GM12878 (cell line): Measurements from ENCODE around the gene PLXNA4. TPM values are rescaled to one million over a fixed set of nuclear protein-coding genes. Genes with fewer than 3 reads are reported as not detected.

Experiments
- ATAC-seq: fragments of 200-7000 bp; cut with Tn5 transposase; 3 replicates; pipeline ENCODE4 v1.9.1; 2020; ENCODE audit warnings: mild to moderate bottlenecking, moderate library complexity
- BruUV-seq: library from RNA; stranded (reverse); fragments of 400-500 nt; replicated peaks from 2 replicates; lab custom pipeline; 2021; lab: Mats Ljungman, UMichigan
- CTCF ChIA-PET: fragments of 300-600 bp; sonication (Branson Sonifier 250); formaldehyde crosslinking; extraction: SDS; loops from one replicate; lab custom pipeline; 2021; ENCODE audit warnings: inconsistent platforms; lab: Yijun Ruan, JAX
- POLR2A ChIA-PET: fragments of 350-600 bp; formaldehyde crosslinking; extraction: SDS; loops from one replicate; lab custom pipeline; 2021; ENCODE audit warnings: inconsistent platforms; lab: Charles Lee
- RAD21 ChIA-PET: fragments of 300-600 bp; sonication (Branson Sonifier 250); formaldehyde crosslinking; loops from one replicate; lab custom pipeline; 2023; ENCODE audit warnings: antibody characterized with exemption; ENCODE audit not compliant: unreplicated experiment; lab: Charles Lee
- SMC1A ChIA-PET: fragments of 300-600 bp; sonication (Branson Sonifier 250); formaldehyde crosslinking; loops from one replicate; lab custom pipeline; 2023; ENCODE audit not compliant: unreplicated experiment, uncharacterized antibody; lab: Charles Lee
- DNase-seq: peaks from one replicate; pipeline ENCODE4 v3.0.0-alpha.2; 2011; ENCODE audit warnings: low read depth, low spot score
- FAIRE-seq: peaks from 3 replicates; lab custom pipeline; 2011; peaks lifted over from hg19 to GRCh38; lab: Jason Lieb, UNC
- H2AFZ ChIP-seq: 2 replicates; pipeline ENCODE4 v1.6.0; 2011; ENCODE audit warnings: low read depth, low read length, control low read depth; ENCODE audit not compliant: control insufficient read depth
- H3K27ac ChIP-seq: 2 replicates; pipeline ENCODE4 v1.5.1; 2011; ENCODE audit warnings: control low read depth; ENCODE audit not compliant: control insufficient read depth, insufficient read depth
- H3K27me3 ChIP-seq, 2 experiments: replicated peaks in 1 of 2; 2 replicates each; pipeline versions ENCODE4 v1.6.0 to v1.6.1; 2011; ENCODE audit warnings: low read length in 1 of 2; ENCODE audit not compliant: control insufficient read depth in 2 of 2, insufficient read depth in 2 of 2
- H3K36me3 ChIP-seq, 2 experiments: 2 replicates each; pipeline ENCODE4 v1.5.1; 2011; ENCODE audit warnings: low read length in 1 of 2; ENCODE audit not compliant: control insufficient read depth in 2 of 2, insufficient read depth in 2 of 2
- H3K4me1 ChIP-seq: 2 replicates; pipeline ENCODE4 v1.6.1; 2011; ENCODE audit warnings: mild to moderate bottlenecking, low read length, moderate library complexity, mixed read lengths; ENCODE audit not compliant: control insufficient read depth, insufficient read depth
- H3K4me2 ChIP-seq: 2 replicates; pipeline ENCODE4 v1.6.0; 2011; ENCODE audit warnings: control low read depth; ENCODE audit not compliant: control insufficient read depth, insufficient read depth
- H3K4me3 ChIP-seq: fragments of 200-600 bp; sonication (generic); 2 replicates; pipeline ENCODE4 v1.5.1; 2016
- H3K79me2 ChIP-seq: 2 replicates; pipeline ENCODE4 v1.6.0; 2011; ENCODE audit warnings: low read length; ENCODE audit not compliant: control insufficient read depth, insufficient read depth
- H3K9ac ChIP-seq: 2 replicates; pipeline ENCODE4 v1.8.0; 2011; ENCODE audit warnings: low read length, control low read depth, mixed read lengths; ENCODE audit not compliant: control insufficient read depth, insufficient read depth
- H3K9me3 ChIP-seq: replicated peaks from 3 replicates; pipeline ENCODE4 v1.5.1; 2011; ENCODE audit warnings: mild to moderate bottlenecking, low read length; ENCODE audit not compliant: control insufficient read depth, insufficient read depth
- H4K20me1 ChIP-seq: 2 replicates; pipeline ENCODE4 v1.6.0; 2011; ENCODE audit not compliant: control insufficient read depth, insufficient read depth
- CBX5 ChIP-seq: sonication (generic); IDR thresholded peaks from 2 replicates; pipeline ENCODE4 v1.6.1; 2016; ENCODE audit warnings: low read depth, moderate library complexity, mild to moderate bottlenecking, inconsistent platforms
- EED ChIP-seq: sonication (generic); IDR thresholded peaks from 2 replicates; pipeline ENCODE4 v1.6.1; 2016; ENCODE audit warnings: antibody characterized with exemption, low read depth
- MEF2A ChIP-seq: IDR thresholded peaks from 2 replicates; pipeline ENCODE4 v1.6.1; 2011; ENCODE audit warnings: low read depth, mild to moderate bottlenecking, low read length, moderate library complexity; ENCODE audit not compliant: insufficient read depth
- MTA2 ChIP-seq: fragments of 450-650 bp; IDR thresholded peaks from 2 replicates; pipeline ENCODE4 v1.6.1; 2016; ENCODE audit warnings: low read depth, mild to moderate bottlenecking, moderate library complexity
- NBN ChIP-seq: fragments of 450-650 bp; IDR thresholded peaks from 2 replicates; pipeline ENCODE4 v1.6.1; 2016
- SIN3A ChIP-seq: IDR thresholded peaks from 2 replicates; pipeline ENCODE4 v1.6.1; 2012; ENCODE audit warnings: low read depth, low read length, improper control_type of control experiment
- SMARCA5 ChIP-seq: fragments of 450-650 bp; IDR thresholded peaks from 2 replicates; pipeline ENCODE4 v1.6.1; 2017; ENCODE audit warnings: mild to moderate bottlenecking
- SRF ChIP-seq, 2 experiments: IDR thresholded peaks; 2 replicates each; pipeline ENCODE4 v1.6.1; 2011; ENCODE audit warnings: low read depth in 2 of 2, low read length in 2 of 2, mild to moderate bottlenecking in 1 of 2, moderate library complexity in 1 of 2
- WGBS: methylation state at CpG from one replicate; pipeline ENCODE4 v1.1.6; 2016; ENCODE audit warnings: low lambda C conversion rate; ENCODE audit not compliant: insufficient replicate concordance, insufficient coverage; ENCODE audit errors: missing lambda C conversion rate; 5-methylcytosine and 5-hydroxymethylcytosine counted together
- in situ Hi-C: fragments of 300-500 bp; cut with MboI; formaldehyde crosslinking; loops from 9 replicates; pipeline ENCODE4 v1.14.3; 2018; ENCODE audit warnings: mixed read lengths
- intact Hi-C: fragments of 100-400 bp; cut with micrococcal nuclease; formaldehyde crosslinking; loops from one replicate; pipeline ENCODE4 v1.14.2; 2022; ENCODE audit not compliant: unreplicated experiment
- polyA plus RNA-seq, 11 experiments: library from polyadenylated mRNA; depleted of rRNA in 4 of 11; unstranded in 6 of 11; stranded (reverse) in 5 of 11; fragments of >200 nt; fragmentation: Nextera tagmentation in 4 of 11; fragmentation: Illumina TruSeq in 1 of 11; extraction: Ambion mirVana in 4 of 11; extraction: Trizol in 1 of 11; gene quantifications; 1 replicate in 1 of 11; 2 replicates in 10 of 11; pipeline versions ENCODE4 v1.2.1 to v1.2.3, GENCODE V29; 2011 to 2016; ENCODE audit warnings: inconsistent platforms in 2 of 11, missing spikeins in 2 of 11, low read depth in 1 of 11
- total RNA-seq, 4 experiments: library from RNA; depleted of rRNA in 3 of 4; stranded (reverse); fragments of >200 nt in 3 of 4; fragmentation: Illumina TruSeq in 1 of 4; extraction: Trizol in 1 of 4; gene quantifications; 2 replicates each; pipeline versions ENCODE4 v1.2.1 to v1.2.3, GENCODE V29; 2013 to 2021
- TF ChIP-seq, protein P1 (sequence below): IDR thresholded peaks from 2 replicates; pipeline ENCODE4 v1.6.1; 2011; ENCODE audit warnings: low read depth, low read length, improper control_type of control experiment, borderline replicate concordance
- TF ChIP-seq, protein P2 (sequence below): fragments of 450-650 bp; IDR thresholded peaks from 2 replicates; pipeline ENCODE4 v1.6.1; 2018; ENCODE audit warnings: borderline replicate concordance, mild to moderate bottlenecking; ENCODE audit not compliant: partially characterized antibody

The PLXNA4 gene
- total and polyA plus RNA-seq, 10 of the 15 experiments (the other 5 are each of a cell fraction or from before 2014, with no cell fraction given), result 0.03 TPM; not detected in 9

GRCh38 chr7:132604121-132604520 lies 27.9 kb upstream of the PLXNA4 start:
- TF ChIP-seq NBN (no peak), SRF (IDR thresholded peaks at IDR 0.05; ENCODE audit: low read depth in 2 of 2, low read length in 2 of 2) (no peak), SIN3A (no peak), MTA2 (no peak)
- TF ChIP-seq, protein P1, sequence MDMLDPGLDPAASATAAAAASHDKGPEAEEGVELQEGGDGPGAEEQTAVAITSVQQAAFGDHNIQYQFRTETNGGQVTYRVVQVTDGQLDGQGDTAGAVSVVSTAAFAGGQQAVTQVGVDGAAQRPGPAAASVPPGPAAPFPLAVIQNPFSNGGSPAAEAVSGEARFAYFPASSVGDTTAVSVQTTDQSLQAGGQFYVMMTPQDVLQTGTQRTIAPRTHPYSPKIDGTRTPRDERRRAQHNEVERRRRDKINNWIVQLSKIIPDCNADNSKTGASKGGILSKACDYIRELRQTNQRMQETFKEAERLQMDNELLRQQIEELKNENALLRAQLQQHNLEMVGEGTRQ, result no peak
- WGBS, result 12% methylated on average over 4 of the region's 4 CpGs
- H2AFZ ChIP-seq, result no peak overlapping the region
- H4K20me1 ChIP-seq, result no peaks in the 10 kb centered on the region
- FAIRE-seq, result no peak
- SMC1A ChIA-PET, result no interaction called here
- H3K9ac ChIP-seq, result no peak overlapping the region
- H3K4me2 ChIP-seq, result no peak overlapping the region
- H3K4me3 ChIP-seq, result no peak overlapping the region
- H3K9me3 ChIP-seq, result no peaks in the 10 kb centered on the region
- no TSS peak for BruUV-seq
- ATAC-seq, result no peak
- in situ Hi-C loops, result no loop called here
- POLR2A ChIA-PET, result no interaction called here
- peaks cover 0 to 2% of the 10 kb centered on the region in 2 experiments; a peak in 1 of 4 replicates for H3K27me3 ChIP-seq
- CTCF ChIA-PET, result no interaction called here
- H3K36me3 ChIP-seq, result no peaks in the 10 kb centered on the region
- H3K27ac ChIP-seq, result no peak overlapping the region
- H3K4me1 ChIP-seq, result no peaks in the 10 kb centered on the region
- RAD21 ChIA-PET, result no interaction called here
- intact Hi-C loops, result no loop called here
- no peak for DNase-seq
- no peaks in the 10 kb centered on the region for H3K79me2 ChIP-seq

- H3K4me1 ChIP-seq, result no peaks in the 10 kb centered on the region
- no peak overlapping the region for H3K4me2 ChIP-seq
- intact Hi-C loops (no loop called here), in situ Hi-C loops (no loop called here)
- BruUV-seq, result no TSS peak
- H4K20me1 ChIP-seq, result no peaks in the 10 kb centered on the region
- ChIA-PET RAD21 (no interaction called here), POLR2A (no interaction called here), SMC1A (no interaction called here), CTCF (no interaction called here)
- TF ChIP-seq, protein P2, sequence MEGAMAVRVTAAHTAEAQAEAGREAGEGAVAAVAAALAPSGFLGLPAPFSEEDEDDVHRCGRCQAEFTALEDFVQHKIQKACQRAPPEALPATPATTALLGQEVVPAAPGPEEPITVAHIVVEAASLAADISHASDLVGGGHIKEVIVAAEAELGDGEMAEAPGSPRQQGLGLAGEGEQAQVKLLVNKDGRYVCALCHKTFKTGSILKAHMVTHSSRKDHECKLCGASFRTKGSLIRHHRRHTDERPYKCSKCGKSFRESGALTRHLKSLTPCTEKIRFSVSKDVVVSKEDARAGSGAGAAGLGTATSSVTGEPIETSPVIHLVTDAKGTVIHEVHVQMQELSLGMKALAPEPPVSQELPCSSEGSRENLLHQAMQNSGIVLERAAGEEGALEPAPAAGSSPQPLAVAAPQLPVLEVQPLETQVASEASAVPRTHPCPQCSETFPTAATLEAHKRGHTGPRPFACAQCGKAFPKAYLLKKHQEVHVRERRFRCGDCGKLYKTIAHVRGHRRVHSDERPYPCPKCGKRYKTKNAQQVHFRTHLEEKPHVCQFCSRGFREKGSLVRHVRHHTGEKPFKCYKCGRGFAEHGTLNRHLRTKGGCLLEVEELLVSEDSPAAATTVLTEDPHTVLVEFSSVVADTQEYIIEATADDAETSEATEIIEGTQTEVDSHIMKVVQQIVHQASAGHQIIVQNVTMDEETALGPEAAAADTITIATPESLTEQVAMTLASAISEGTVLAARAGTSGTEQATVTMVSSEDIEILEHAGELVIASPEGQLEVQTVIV, result no peak
- TF ChIP-seq SIN3A, result no peak
- TF ChIP-seq NBN, result no peak
- TF ChIP-seq SMARCA5, result no peak
- TF ChIP-seq MEF2A, result no peak
- TF ChIP-seq EED, result no peak
- no peak for TF ChIP-seq CBX5
- no peak overlapping the region for H3K9ac ChIP-seq
- FAIRE-seq (no peak), ATAC-seq (no peak), DNase-seq (no peak)
- 43% methylated on average over 6 of the region's 6 CpGs for WGBS
- peaks cover 0 to 2% of the 10 kb centered on the region in 2 experiments; a peak in 1 of 4 replicates for H3K27me3 ChIP-seq
- no peak overlapping the region for H3K27ac ChIP-seq
- H3K9me3 ChIP-seq, result no peaks in the 10 kb centered on the region
- H3K4me3 ChIP-seq, result no peak overlapping the region
- no peaks in the 10 kb centered on the region for H3K36me3 ChIP-seq
- no peaks in the 10 kb centered on the region for H3K79me2 ChIP-seq
- no peak overlapping the region for H2AFZ ChIP-seq
These were observed 27.1 kb upstream of the PLXNA4 start for GRCh38 chr7:132603220-132603833.
